ENCODE results near the gene TMIGD2. TPM values are rescaled to one million over a fixed set of nuclear protein-coding genes. Genes with fewer than 3 reads are reported as not detected.
A peak's percentile ranks its signal among the peaks of the same experiment; 100 is the strongest.

The TMIGD2 gene
- total RNA-seq, 3 donors from 2014 or later, result not detected

DNA sequence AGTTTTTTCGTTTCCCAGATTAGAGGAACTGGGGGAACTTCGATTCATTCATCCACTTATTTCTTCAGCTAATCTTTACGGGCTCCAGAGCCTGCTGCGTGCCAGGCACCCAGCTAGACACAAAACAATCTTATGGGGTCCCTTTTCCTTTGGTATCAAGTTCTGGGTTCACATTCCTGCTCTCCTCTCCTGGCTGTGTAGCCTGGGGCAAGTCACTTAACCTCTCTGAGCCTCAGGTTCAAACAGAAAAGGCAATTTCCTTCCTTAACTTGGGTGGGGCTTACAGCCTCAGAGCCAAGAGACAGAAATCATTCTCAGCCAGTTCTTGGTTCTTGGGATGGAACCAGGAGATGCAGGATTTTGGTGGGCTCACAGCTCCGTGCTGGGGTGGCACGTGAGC lies 17.2 kb downstream of the TMIGD2 start:
- TF ChIP-seq POLR2AphosphoS5 (IDR thresholded peaks at IDR 0.05), result no peak
- no peak for TF ChIP-seq POLR2A (IDR thresholded peaks at IDR 0.05)
- TF ChIP-seq, protein P1, sequence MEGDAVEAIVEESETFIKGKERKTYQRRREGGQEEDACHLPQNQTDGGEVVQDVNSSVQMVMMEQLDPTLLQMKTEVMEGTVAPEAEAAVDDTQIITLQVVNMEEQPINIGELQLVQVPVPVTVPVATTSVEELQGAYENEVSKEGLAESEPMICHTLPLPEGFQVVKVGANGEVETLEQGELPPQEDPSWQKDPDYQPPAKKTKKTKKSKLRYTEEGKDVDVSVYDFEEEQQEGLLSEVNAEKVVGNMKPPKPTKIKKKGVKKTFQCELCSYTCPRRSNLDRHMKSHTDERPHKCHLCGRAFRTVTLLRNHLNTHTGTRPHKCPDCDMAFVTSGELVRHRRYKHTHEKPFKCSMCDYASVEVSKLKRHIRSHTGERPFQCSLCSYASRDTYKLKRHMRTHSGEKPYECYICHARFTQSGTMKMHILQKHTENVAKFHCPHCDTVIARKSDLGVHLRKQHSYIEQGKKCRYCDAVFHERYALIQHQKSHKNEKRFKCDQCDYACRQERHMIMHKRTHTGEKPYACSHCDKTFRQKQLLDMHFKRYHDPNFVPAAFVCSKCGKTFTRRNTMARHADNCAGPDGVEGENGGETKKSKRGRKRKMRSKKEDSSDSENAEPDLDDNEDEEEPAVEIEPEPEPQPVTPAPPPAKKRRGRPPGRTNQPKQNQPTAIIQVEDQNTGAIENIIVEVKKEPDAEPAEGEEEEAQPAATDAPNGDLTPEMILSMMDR (IDR thresholded peaks at IDR 0.05), result no peak
- intact Hi-C loops (cut with DNase I; ENCODE audit: low total_unique reads), result no loop called here
- Histone ChIP-seq H3K4me3 (no peak overlapping the region), H3K27me3 (peaks cover 3 to 44% of the 10 kb centered on the region in 2 donors), H3K36me3 (no peaks in the 10 kb centered on the region), H3K27ac (no peak overlapping the region), H3K9me3 (no peaks in the 10 kb centered on the region), H3K4me1 (no peaks in the 10 kb centered on the region)
- no peak for DNase-seq (ENCODE audit: low spot score in 2 of 2)

DNA sequence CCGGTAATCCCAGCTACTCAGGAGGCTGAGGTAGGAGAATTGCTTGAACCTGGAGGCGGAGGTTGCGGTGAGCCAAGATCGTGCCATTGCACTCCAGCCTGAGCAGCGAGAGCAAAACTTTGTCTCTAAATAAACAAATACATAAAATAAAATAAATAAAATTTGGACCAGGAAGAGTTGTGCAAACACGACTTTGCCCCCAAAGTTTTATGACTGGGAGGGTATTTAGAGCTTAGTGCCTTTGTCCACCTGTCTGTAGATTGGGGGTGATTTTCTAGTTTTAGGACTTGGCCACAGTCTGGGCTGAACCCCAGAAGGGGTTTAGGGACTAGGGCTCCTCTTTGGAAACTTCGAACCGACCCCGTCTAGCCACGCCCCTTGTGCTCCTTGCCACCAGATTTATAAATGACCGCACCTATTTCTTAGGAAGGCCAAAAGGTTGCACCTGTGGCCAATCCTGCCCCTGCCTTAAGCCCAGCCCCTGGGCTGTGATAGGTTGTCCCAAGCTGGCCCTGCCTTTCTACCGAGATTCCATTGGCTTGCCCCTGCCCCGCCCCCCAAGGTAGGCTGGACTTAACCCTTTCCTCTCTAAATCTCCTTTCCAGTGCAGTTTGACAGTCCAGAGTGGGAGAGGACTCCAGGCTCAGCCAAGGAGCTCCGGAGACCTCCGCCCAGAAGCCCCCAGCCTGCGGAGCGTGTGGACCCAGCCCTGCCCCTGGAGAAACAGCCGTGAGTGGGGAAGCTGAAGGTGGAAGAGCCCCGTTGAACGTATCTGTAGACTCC lies 17.8 kb downstream of the TMIGD2 start:
- TF ChIP-seq, protein P1 (IDR thresholded peaks at IDR 0.05), result no peak
- TF ChIP-seq POLR2A (IDR thresholded peaks at IDR 0.05) (no peak), POLR2AphosphoS5 (IDR thresholded peaks at IDR 0.05) (no peak)
- Histone ChIP-seq H3K9me3 (no peaks in the 10 kb centered on the region), H3K27ac (no peak overlapping the region), H3K4me3 (no peak overlapping the region), H3K4me1 (peaks cover under 1 to 6% of the 10 kb centered on the region in 2 donors), H3K36me3 (no peaks in the 10 kb centered on the region), H3K27me3 (peaks cover 6 to 50% of the 10 kb centered on the region in 2 donors)
- no peak for DNase-seq (ENCODE audit: low spot score in 2 of 2)
- intact Hi-C loops (cut with DNase I; ENCODE audit: low total_unique reads), result no loop called here

DNA sequence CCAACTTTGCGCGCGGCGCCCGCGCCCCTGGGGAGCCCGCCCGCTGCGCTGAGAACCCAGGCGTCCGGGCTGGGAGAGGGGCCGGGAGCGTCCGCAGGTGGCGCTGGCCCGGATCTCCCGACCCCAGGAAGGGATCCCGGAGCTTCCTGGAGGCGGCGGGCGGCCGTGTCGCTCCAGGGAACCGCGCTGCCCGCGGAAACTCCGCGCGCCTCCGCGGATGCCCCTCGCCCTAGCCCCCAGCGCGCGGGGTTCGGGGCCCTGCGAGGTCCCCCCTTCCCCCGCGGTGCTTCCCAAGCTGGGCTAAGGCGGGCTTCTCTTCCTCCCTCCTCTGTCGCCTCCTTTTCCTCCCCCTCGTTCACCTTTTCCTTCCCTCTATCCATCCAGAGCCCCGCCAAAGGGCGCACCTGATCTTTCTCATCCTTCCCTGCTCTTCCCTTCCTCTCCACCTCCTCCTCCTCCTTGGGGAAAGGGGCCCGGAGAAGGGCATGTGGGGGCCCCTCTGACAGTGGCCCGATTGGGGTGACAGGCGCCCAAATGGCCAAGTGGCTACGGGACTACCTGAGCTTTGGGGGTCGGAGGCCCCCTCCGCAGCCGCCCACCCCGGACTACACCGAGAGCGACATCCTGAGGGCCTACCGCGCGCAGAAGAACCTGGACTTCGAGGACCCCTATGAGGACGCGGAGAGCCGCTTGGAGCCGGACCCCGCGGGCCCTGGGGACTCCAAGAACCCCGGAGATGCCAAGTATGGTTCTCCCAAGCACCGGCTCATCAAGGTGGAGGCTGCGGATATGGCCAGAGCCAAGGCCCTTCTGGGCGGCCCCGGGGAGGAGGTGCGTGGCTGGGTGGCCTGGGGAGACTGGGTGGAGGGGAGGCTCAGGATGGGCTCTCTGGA lies 22.4 kb downstream of the TMIGD2 start:
- intact Hi-C loops (cut with DNase I; ENCODE audit: low total_unique reads), result no loop called here
- no peak for TF ChIP-seq POLR2AphosphoS5 (IDR thresholded peaks at IDR 0.05)
- TF ChIP-seq POLR2A (IDR thresholded peaks at IDR 0.05), result no peak
- TF ChIP-seq, protein P1 (IDR thresholded peaks at IDR 0.05), result no peak
- peaks cover 12 to 62% of the 10 kb centered on the region in 2 donors for H3K27me3 ChIP-seq

DNA sequence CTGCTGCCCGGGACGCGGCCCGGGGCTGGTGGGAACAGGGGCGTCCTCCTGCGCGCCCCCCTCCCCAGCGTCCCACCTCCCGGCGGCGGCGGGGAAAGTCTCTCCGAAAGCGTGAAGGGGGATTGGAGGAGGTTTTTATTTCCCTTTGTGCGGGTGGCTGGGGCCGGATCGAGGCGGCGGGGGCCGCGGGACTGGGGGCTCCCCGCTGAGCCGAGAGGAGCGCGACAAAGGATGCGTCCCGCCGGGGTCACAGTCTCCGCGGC lies 23.0 kb downstream of the TMIGD2 start:
- Histone ChIP-seq H3K36me3 (no peaks in the 10 kb centered on the region), H3K27me3 (peaks cover 12 to 57% of the 10 kb centered on the region in 2 donors), H3K4me3 (peak overlapping the region in 2 of 3 donors; percentile 26 to 57), H3K27ac (no peak overlapping the region), H3K9me3 (no peaks in the 10 kb centered on the region), H3K4me1 (peaks cover 4 to 12% of the 10 kb centered on the region in 2 donors)
- no peak for DNase-seq (ENCODE audit: low spot score in 2 of 2)
- intact Hi-C loops (cut with DNase I; ENCODE audit: low total_unique reads), result no loop called here
- TF ChIP-seq POLR2A (IDR thresholded peaks at IDR 0.05), result no peak
- no peak for TF ChIP-seq POLR2AphosphoS5 (IDR thresholded peaks at IDR 0.05)
- TF ChIP-seq, protein P1 (IDR thresholded peaks at IDR 0.05), result no peak

More for the DNA sequence above, 22.4 kb downstream of the TMIGD2 start:
- DNase-seq (ENCODE audit: low spot score in 2 of 2), result no peak
- peaks cover 4 to 12% of the 10 kb centered on the region in 2 donors for H3K4me1 ChIP-seq
- peak overlapping the region in 2 of 3 donors; percentile 26 to 57 for H3K4me3 ChIP-seq
- H3K9me3 ChIP-seq, result no peaks in the 10 kb centered on the region
- no peaks in the 10 kb centered on the region for H3K36me3 ChIP-seq
- H3K27ac ChIP-seq, result no peak overlapping the region

All from breast epithelium (tissue), 4 donors.